ENCODE results near the gene METTL6. TPM values are rescaled to one million over a fixed set of nuclear protein-coding genes. Genes with fewer than 3 reads are reported as not detected.

The METTL6 gene
- total RNA-seq, 4 donors from 2014 or later: 6.8 to 16.3 (median 12.0) TPM

DNA sequence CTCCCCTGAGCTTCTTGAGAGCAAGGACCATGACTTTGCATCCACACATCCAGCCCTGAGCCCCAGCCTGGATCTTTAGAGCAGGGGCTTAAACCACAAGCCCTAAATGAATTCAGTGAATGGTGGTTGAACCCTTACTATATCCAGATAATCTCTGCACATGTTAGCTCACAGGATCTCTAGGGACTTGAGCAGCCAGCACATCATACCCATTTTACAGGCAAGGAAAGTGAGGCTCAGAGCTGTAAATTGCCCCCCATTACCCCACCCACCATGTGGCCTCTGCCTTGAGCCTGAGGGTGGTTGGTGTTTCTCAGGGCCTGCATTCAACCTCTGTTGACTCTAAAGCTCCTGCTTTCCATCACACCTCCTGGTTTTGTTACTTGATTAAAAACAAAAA is 27.6 kb upstream of the METTL6 start:
- no peaks in the 10 kb centered on the region for H3K4me1 ChIP-seq
- no peak overlapping the region for H3K27ac ChIP-seq
- no peaks in the 10 kb centered on the region for H3K9me3 ChIP-seq
- TF ChIP-seq POLR2A (IDR thresholded peaks at IDR 0.05): no peak
- peak in 1 of 2 donors; percentile 66 for DNase-seq (ENCODE audit: low spot score in 2 of 2)
- H3K36me3 ChIP-seq: peaks cover 8% of the 10 kb centered on the region
- H3K27me3 ChIP-seq: no peaks in the 10 kb centered on the region
- no peak overlapping the region for H3K4me3 ChIP-seq

DNA sequence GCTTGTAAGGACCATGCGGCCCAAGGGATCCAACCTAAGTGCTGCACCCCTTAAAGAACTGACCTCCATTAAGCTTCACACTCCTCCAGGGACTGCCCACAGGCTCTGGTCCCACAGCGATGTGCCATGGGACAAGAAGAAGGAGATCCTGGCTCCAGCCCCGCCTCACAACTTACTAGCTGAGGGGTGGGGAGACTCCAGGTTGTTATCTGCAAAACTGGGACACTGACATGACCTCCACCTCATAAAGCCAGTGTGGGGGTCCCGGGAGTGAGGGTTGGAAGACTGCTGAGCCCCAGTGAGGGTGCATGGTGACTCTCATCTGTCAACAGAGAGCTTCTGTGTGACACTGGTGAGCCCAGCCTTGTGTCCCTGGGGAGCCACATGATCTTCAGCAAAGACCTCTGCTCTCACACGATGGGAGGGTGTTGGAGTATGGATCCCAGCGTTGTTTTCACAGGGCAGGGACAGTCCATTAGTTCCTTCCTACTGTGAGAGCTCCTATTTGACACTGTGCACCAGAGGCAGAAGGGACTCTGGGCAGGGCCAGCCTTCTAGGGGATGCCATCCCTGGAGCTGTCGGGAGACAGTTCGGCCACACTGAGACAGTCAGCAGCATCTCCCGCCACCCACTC is 26.8 kb upstream of the METTL6 start:
- TF ChIP-seq POLR2AphosphoS5 (IDR thresholded peaks at IDR 0.05) (no peak), EP300 (IDR thresholded peaks at IDR 0.05) (no peak), POLR2A (IDR thresholded peaks at IDR 0.05) (no peak)
- TF ChIP-seq, protein P1, sequence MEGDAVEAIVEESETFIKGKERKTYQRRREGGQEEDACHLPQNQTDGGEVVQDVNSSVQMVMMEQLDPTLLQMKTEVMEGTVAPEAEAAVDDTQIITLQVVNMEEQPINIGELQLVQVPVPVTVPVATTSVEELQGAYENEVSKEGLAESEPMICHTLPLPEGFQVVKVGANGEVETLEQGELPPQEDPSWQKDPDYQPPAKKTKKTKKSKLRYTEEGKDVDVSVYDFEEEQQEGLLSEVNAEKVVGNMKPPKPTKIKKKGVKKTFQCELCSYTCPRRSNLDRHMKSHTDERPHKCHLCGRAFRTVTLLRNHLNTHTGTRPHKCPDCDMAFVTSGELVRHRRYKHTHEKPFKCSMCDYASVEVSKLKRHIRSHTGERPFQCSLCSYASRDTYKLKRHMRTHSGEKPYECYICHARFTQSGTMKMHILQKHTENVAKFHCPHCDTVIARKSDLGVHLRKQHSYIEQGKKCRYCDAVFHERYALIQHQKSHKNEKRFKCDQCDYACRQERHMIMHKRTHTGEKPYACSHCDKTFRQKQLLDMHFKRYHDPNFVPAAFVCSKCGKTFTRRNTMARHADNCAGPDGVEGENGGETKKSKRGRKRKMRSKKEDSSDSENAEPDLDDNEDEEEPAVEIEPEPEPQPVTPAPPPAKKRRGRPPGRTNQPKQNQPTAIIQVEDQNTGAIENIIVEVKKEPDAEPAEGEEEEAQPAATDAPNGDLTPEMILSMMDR (IDR thresholded peaks at IDR 0.05): no peak
- H3K4me1 ChIP-seq: no peaks in the 10 kb centered on the region
- no peak overlapping the region for H3K4me3 ChIP-seq
- H3K27me3 ChIP-seq: no peaks in the 10 kb centered on the region
- WGBS: 61% methylated on average over 6 of the region's 9 CpGs
- H3K9me3 ChIP-seq: no peaks in the 10 kb centered on the region
- H3K36me3 ChIP-seq: peaks cover 8% of the 10 kb centered on the region
- peak in 1 of 2 donors; percentile 71 for DNase-seq (ENCODE audit: low spot score in 2 of 2)
- H3K27ac ChIP-seq: no peak overlapping the region

DNA sequence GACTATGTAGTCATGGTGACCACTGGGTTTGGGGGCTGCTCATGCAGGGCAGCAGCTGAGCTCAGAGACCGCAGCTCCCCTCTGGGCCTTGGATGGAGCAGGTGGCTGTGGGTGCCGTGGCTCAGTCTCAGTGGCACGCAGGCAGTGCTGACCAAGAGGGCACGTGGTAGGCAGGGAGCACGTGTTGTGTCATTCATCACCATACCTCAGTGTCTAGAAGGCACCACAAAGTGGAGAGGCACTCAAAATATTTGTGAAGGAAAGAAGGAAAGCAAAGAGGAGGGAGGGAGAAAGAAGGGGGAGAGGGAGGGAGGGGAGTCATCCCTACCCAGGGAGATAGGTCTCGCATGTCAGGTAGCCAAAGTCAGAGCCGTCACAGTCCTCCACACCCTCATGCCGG is 26.2 kb upstream of the METTL6 start:
- H3K27ac ChIP-seq: no peak overlapping the region
- no peaks in the 10 kb centered on the region for H3K9me3 ChIP-seq
- WGBS: 65% methylated on average over 8 of the region's 8 CpGs
- no peaks in the 10 kb centered on the region for H3K27me3 ChIP-seq
- H3K4me1 ChIP-seq: no peaks in the 10 kb centered on the region
- peaks cover 8% of the 10 kb centered on the region for H3K36me3 ChIP-seq
- H3K4me3 ChIP-seq: no peak overlapping the region
- no peak for TF ChIP-seq EP300 (IDR thresholded peaks at IDR 0.05)
- no peak for TF ChIP-seq POLR2A (IDR thresholded peaks at IDR 0.05)
- TF ChIP-seq POLR2AphosphoS5 (IDR thresholded peaks at IDR 0.05): no peak
- TF ChIP-seq, protein P1 (IDR thresholded peaks at IDR 0.05): no peak
- peak in 1 of 2 donors; percentile 24 for DNase-seq (ENCODE audit: low spot score in 2 of 2)

DNA sequence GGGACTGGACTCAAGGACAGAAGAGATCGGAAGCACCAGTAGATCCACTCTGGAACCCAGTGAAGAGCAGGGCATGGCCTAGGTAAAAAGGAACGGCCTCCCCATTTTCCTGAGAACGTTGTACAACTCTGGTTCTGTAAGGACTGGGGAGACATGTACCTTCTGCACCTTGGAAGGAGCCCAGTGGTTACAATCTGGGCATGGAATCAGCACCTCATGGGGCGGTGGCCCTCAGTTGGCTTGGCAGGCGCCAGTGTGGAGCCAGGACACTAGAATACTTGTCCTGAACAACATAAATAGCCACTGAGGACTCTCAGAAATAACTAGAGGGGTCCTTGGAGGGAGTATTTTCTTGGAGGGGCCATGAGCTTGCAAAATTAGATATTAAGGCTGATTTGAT is 25.6 kb upstream of the METTL6 start:
- H3K4me3 ChIP-seq: no peak overlapping the region
- TF ChIP-seq, protein P1 (IDR thresholded peaks at IDR 0.05): no peak
- no peak for TF ChIP-seq POLR2A (IDR thresholded peaks at IDR 0.05)
- TF ChIP-seq EP300 (IDR thresholded peaks at IDR 0.05): no peak
- no peak for TF ChIP-seq POLR2AphosphoS5 (IDR thresholded peaks at IDR 0.05)
- 76% methylated on average over 5 of the region's 5 CpGs for WGBS
- no peaks in the 10 kb centered on the region for H3K4me1 ChIP-seq
- no peaks in the 10 kb centered on the region for H3K9me3 ChIP-seq
- peaks cover 8% of the 10 kb centered on the region for H3K36me3 ChIP-seq
- H3K27ac ChIP-seq: no peak overlapping the region
- no peaks in the 10 kb centered on the region for H3K27me3 ChIP-seq
- DNase-seq (ENCODE audit: low spot score in 2 of 2): peak in 1 of 2 donors; percentile 23

DNA sequence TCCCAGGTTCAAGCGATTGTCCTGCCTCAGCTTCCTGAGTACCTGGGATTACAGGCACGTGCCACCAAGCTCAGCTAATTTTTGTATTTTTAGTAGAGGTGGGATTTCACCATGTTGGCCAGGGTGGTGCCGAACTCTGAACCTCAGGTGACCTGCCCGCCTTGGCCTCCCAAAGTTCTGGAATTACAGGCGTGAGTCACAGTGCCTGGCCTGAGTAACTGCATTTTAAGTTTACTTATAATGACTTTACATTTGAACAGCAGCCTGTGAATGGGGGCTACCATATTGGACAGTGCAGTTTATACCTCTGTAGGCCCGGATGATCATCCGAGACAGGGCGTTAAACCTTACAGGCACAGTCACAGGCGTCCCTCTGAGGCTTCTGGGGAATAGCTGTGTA is 24.8 kb upstream of the METTL6 start:
- Histone ChIP-seq H3K4me1 (no peaks in the 10 kb centered on the region), H3K27me3 (no peaks in the 10 kb centered on the region), H3K4me3 (no peak overlapping the region), H3K36me3 (peaks cover 8% of the 10 kb centered on the region), H3K9me3 (no peaks in the 10 kb centered on the region), H3K27ac (no peak overlapping the region)
- no peak for TF ChIP-seq POLR2AphosphoS5 (IDR thresholded peaks at IDR 0.05)
- peak in 1 of 2 donors; percentile 31 for DNase-seq (ENCODE audit: low spot score in 2 of 2)
- 90% methylated on average over 9 of the region's 9 CpGs for WGBS

DNA sequence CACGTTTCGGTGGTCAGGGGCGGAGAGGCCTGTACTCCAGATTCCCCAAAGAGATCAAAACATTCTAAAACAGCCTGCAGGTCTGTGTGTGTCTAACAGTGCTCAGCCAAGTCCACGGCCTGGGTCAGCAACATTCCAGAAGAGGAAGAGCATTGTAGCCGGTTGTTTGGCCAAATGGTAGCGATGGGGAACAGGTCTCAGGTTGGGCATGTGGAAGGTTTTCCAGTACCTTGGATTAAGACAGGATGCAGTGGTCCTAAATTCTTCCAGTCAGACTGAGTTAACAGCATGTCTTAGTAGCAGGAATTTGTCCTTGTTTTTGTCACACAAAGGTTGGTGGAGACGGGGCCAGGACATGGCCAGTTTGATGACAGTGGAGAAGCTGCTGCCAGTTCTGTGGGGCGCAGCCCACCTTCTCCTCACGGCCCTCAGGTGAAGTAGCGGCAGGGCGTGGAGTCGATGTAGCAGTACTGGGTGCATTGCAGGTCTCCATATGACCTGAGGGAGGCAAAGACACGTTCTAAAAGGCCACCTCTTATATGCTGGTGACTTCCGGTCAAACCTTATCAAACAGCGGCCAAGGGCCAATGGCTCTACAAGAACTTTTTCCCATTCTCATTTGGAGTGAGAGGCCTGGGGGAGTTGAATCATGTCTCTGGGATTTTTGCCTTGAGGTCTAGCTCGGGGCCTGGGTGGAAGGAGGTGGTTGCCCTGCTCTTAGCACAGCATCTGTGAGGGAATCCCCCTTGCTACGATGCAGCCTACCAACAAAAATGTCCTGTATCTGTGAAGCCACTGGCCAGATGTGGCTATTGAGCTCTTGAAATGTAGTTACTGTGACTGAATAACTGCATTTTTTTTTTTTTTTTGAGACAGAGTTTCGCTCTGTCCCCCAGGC is 24.1 kb upstream of the METTL6 start:
- Histone ChIP-seq H3K36me3 (peaks cover 8% of the 10 kb centered on the region), H3K27me3 (no peaks in the 10 kb centered on the region), H3K4me3 (no peak overlapping the region), H3K9me3 (no peaks in the 10 kb centered on the region), H3K27ac (no peak overlapping the region), H3K4me1 (no peaks in the 10 kb centered on the region)
- TF ChIP-seq EP300 (IDR thresholded peaks at IDR 0.05) (no peak), POLR2AphosphoS5 (IDR thresholded peaks at IDR 0.05) (no peak), POLR2A (IDR thresholded peaks at IDR 0.05) (no peak)
- TF ChIP-seq, protein P1 (IDR thresholded peaks at IDR 0.05): no peak
- DNase-seq (ENCODE audit: low spot score in 2 of 2): peak in 1 of 2 donors; percentile 56
- 88% methylated on average over 18 of the region's 18 CpGs for WGBS

Data from suprapubic skin (tissue), 4 donors.